ENCODE results near the gene PRSS33.

Gene PRSS33

DNA sequence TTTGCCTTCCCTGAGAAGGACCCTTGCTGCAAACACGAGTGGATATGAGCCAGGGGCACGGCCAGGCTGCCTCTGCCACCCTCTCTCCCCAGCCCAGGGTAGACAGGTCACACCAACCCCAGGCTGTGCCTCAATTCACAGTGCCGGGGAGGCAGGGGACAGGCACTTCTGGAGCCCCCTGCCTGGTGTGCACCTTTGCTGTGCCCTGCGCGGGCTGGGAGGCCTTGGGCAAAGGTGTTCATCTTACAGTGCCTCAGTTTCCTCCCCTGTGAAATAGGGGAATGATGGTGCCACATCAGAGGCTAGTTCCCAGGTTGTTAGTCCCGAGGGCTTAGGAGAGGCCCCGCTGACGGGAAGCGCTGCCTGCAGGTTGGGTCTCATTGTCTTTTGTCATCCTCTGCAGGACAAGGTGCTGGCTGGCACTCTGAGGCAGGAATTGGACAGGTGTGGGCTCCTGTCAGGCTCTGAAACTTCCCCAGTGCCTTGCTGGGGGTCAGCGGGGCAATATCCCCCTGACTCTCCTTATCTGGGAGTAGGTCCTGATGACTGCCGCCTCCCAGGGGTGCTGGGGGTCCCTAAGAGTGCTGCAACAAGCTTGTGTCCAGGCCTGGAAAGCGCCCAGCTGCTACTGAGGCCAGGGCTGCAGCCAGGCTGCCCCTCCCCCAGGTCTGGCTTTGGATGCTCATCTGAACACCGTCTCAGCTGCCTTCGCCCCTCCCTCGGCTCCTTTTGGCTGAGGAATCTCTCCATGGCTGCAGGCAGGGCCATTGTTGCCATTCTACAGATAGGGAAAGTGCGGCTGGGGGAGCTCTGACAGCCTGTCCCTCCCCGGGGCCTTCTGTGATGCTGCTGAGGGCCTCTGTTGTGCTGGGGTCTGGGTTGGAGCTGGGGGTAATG, 32.8 kb upstream of the PRSS33 start:
- Histone ChIP-seq H3K4me3 (ENCODE audit: low read depth in 1 of 2, low read length in 2 of 2) (no peak overlapping the region), H3K9me3 (ENCODE audit: control insufficient read depth in 1 of 2, low read length in 2 of 2) (no peaks in the 10 kb centered on the region), H3K36me3 (ENCODE audit: control insufficient read depth in 1 of 2, insufficient read depth in 2 of 2, low read length in 2 of 2) (no peaks in the 10 kb centered on the region), H3K27ac (ENCODE audit: low read length) (no peak overlapping the region), H3K27me3 (ENCODE audit: low read depth, low read length) (peaks cover 4% of the 10 kb centered on the region), H3K4me1 (ENCODE audit: control insufficient read depth in 1 of 2, insufficient read depth in 2 of 2, low read length in 2 of 2) (no peaks in the 10 kb centered on the region)

DNA sequence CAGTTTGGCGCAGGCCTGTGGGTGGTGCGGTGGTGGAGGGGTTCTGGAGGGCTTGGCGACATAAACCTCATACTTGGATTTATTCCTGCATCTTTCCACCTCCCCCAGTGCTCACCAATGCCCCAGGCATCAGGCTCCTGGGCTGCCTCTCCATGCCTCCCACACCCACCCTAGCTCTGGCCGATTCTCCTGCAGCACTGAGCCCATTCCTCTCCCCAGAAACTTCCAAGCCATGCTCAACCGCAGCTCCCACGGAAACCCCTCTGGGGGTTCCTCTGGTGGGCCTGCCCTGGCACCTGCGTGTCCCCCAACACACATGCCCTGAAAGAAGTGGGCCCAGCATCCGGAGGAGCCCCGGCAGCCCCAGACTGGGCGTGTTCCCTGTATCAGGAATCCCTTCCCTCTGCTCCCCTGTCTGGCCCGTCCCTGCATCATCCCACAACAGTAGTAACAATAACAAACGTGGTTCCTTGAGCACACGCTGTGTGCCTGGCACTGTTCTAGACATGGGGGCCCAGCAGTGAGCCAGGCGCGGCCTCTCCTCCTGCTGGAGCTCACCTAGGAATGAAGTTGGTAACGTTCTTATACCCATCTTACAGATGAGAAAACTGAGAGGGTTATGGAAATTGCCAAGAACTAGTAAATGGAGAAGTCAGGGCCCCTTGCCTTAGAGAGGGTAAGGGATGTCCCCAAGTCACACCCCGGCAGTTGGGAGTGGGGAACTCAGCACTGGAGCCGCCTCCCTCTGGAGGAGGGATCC, 32.0 kb upstream of the PRSS33 start:
- H3K27me3 ChIP-seq (ENCODE audit: low read depth, low read length) = peaks cover 4% of the 10 kb centered on the region
- no peak overlapping the region for H3K27ac ChIP-seq (ENCODE audit: low read length)
- no peaks in the 10 kb centered on the region for H3K36me3 ChIP-seq (ENCODE audit: control insufficient read depth in 1 of 2, insufficient read depth in 2 of 2, low read length in 2 of 2)

DNA sequence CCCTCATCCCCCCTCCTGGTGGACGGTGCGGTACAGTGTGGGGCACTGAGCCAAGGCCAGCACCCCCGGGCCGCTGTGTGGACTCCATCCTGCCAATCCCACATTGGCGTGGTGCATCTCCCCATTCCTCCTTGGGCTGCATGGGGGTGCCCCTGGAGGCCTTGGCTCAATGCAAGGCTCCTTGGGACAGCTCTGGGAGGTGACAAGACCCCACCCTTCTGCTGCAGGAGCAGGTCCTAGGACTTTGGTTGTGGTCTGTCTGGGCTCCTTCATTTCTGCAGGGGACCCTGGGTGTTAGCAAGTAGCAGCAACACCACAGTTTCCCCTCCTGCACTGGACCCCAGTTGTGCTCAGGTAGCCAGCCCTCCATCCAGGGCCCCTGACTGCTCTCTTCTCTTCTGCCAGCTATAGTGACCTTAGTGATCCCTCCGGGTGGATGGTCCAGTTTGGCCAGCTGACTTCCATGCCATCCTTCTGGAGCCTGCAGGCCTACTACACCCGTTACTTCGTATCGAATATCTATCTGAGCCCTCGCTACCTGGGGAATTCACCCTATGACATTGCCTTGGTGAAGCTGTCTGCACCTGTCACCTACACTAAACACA, 31.0 kb upstream of the PRSS33 start:
- Histone ChIP-seq H3K4me3 (ENCODE audit: low read depth in 1 of 2, low read length in 2 of 2) (no peak overlapping the region), H3K9me3 (ENCODE audit: control insufficient read depth in 1 of 2, low read length in 2 of 2) (no peaks in the 10 kb centered on the region)

More for the DNA sequence above, 32.0 kb upstream of the PRSS33 start:
- H3K4me3 ChIP-seq (ENCODE audit: low read depth in 1 of 2, low read length in 2 of 2) = no peak overlapping the region
- H3K9me3 ChIP-seq (ENCODE audit: control insufficient read depth in 1 of 2, low read length in 2 of 2) = no peaks in the 10 kb centered on the region
- H3K4me1 ChIP-seq (ENCODE audit: control insufficient read depth in 1 of 2, insufficient read depth in 2 of 2, low read length in 2 of 2) = no peaks in the 10 kb centered on the region

DNA sequence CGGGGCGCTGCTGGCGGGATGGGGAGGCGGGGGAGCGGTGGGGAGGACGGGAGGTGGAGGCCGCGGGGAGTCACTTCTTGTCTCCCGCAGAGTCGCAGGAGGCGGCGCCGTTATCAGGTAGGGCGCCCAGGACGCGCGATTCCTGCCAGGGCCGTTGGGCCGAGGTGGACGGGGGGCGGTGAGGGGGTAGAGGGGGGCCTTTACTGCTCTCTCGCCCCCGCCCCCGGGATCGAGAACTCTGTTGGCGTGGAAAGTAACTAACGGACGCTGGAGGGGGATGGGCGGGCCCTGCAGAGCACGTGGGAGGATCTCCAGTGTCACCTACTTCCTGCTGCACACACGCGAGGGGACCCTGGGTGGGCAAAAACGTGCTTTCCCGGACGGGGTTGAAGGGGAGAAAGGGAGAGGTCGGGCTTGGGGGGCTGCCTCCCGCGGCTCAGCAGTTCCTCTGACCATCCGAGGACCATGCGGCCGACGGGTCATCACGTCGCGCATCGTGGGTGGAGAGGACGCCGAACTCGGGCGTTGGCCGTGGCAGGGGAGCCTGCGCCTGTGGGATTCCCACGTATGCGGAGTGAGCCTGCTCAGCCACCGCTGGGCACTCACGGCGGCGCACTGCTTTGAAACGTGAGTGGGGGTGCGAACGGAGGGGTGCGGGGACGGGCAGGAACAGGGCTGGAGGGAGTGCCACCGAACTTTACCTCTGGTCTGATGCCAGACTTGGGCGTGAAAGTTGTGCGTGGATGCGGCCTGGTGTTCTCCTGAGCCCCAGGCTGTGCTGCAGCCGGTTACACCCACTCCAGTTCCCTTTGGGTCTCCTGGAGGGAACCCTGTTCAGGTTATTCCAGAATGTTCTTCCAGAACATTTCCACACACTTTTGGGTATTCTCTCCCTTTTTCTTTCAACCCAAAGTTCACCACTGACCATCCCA, 30.2 kb upstream of the PRSS33 start:
- peaks cover 4% of the 10 kb centered on the region for H3K27me3 ChIP-seq (ENCODE audit: low read depth, low read length)
- H3K36me3 ChIP-seq (ENCODE audit: control insufficient read depth in 1 of 2, insufficient read depth in 2 of 2, low read length in 2 of 2) = no peaks in the 10 kb centered on the region
- no peak overlapping the region for H3K4me3 ChIP-seq (ENCODE audit: low read depth in 1 of 2, low read length in 2 of 2)
- H3K9me3 ChIP-seq (ENCODE audit: control insufficient read depth in 1 of 2, low read length in 2 of 2) = no peaks in the 10 kb centered on the region
- no peaks in the 10 kb centered on the region for H3K4me1 ChIP-seq (ENCODE audit: control insufficient read depth in 1 of 2, insufficient read depth in 2 of 2, low read length in 2 of 2)
- no peak overlapping the region for H3K27ac ChIP-seq (ENCODE audit: low read length)

More for the DNA sequence above, 31.0 kb upstream of the PRSS33 start:
- H3K36me3 ChIP-seq (ENCODE audit: control insufficient read depth in 1 of 2, insufficient read depth in 2 of 2, low read length in 2 of 2) = no peaks in the 10 kb centered on the region
- H3K4me1 ChIP-seq (ENCODE audit: control insufficient read depth in 1 of 2, insufficient read depth in 2 of 2, low read length in 2 of 2) = no peaks in the 10 kb centered on the region
- no peak overlapping the region for H3K27ac ChIP-seq (ENCODE audit: low read length)
- H3K27me3 ChIP-seq (ENCODE audit: low read depth, low read length) = peaks cover 4% of the 10 kb centered on the region

DNA sequence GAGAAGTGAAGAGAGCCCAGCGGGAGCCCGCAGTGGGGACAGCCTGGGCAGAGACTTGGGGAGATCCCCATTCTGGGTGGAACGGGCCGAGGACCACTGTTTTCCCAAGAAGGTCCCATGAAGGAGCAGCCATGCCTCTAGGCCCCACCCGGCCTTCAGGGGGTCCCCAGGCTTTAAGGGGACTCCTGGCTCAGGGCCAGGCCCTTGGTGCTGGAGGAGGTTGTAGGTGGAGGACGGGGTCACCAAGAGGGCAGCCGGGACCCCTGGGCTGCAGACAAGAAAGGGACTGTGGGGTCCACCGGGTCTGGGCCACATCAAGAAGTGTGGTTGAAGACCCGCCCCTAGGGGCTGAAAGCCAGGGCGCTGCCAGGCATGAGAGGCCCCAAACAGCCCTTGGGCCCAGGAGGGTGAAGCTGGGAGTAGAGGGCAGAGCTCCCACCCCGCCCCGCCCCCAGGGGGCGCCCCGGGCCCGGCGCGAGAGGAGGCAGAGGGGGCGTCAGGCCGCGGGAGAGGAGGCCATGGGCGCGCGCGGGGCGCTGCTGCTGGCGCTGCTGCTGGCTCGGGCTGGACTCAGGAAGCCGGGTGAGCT, 29.5 kb upstream of the PRSS33 start, which contains the start of gene PRSS21:
TSS of gene PRSS21 (plus strand) at position 487 of the 589 bp plus-strand sequence. CDS start at position 519, 32 bp downstream.
- Histone ChIP-seq H3K4me3 (ENCODE audit: low read depth in 1 of 2, low read length in 2 of 2) (no peak within 1 kb of the TSS), H3K4me1 (ENCODE audit: control insufficient read depth in 1 of 2, insufficient read depth in 2 of 2, low read length in 2 of 2) (no peaks in the 10 kb centered on the region), H3K27ac (ENCODE audit: low read length) (no peak within 1 kb of the TSS), H3K36me3 (ENCODE audit: control insufficient read depth in 1 of 2, insufficient read depth in 2 of 2, low read length in 2 of 2) (no peaks in the 10 kb centered on the region), H3K9me3 (ENCODE audit: control insufficient read depth in 1 of 2, low read length in 2 of 2) (no peaks in the 10 kb centered on the region), H3K27me3 (ENCODE audit: low read depth, low read length) (peaks cover 4% of the 10 kb centered on the region)

DNA sequence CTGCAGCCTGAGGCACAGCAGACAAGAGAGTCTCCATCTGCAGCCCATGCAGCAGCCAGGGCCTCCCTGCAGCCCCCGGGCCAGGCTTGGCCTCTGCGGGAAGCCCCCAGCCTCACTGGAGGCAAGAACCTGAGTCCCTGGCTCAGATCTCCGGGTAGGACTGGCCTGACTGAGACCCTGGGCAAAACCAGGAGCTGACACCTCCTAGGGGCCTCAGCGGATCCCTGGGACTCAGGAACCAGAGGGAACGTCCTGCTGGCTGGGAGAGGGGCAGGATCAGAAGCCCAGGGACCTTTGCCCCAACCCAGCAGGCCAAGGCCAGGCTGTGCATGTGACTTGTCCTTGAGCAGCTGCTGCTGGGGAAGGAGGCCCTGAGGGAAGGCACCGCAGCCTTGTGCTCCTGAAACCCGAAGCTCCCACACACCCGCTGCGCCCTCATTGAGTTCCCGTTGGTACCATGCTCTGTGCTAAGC, 28.0 kb upstream of the PRSS33 start:
- no peak overlapping the region for H3K27ac ChIP-seq (ENCODE audit: low read length)
- no peaks in the 10 kb centered on the region for H3K9me3 ChIP-seq (ENCODE audit: control insufficient read depth in 1 of 2, low read length in 2 of 2)
- peaks cover 4% of the 10 kb centered on the region for H3K27me3 ChIP-seq (ENCODE audit: low read depth, low read length)
- no peaks in the 10 kb centered on the region for H3K36me3 ChIP-seq (ENCODE audit: control insufficient read depth in 1 of 2, insufficient read depth in 2 of 2, low read length in 2 of 2)
- H3K4me3 ChIP-seq (ENCODE audit: low read depth in 1 of 2, low read length in 2 of 2) = no peak overlapping the region
- no peaks in the 10 kb centered on the region for H3K4me1 ChIP-seq (ENCODE audit: control insufficient read depth in 1 of 2, insufficient read depth in 2 of 2, low read length in 2 of 2)

DNA sequence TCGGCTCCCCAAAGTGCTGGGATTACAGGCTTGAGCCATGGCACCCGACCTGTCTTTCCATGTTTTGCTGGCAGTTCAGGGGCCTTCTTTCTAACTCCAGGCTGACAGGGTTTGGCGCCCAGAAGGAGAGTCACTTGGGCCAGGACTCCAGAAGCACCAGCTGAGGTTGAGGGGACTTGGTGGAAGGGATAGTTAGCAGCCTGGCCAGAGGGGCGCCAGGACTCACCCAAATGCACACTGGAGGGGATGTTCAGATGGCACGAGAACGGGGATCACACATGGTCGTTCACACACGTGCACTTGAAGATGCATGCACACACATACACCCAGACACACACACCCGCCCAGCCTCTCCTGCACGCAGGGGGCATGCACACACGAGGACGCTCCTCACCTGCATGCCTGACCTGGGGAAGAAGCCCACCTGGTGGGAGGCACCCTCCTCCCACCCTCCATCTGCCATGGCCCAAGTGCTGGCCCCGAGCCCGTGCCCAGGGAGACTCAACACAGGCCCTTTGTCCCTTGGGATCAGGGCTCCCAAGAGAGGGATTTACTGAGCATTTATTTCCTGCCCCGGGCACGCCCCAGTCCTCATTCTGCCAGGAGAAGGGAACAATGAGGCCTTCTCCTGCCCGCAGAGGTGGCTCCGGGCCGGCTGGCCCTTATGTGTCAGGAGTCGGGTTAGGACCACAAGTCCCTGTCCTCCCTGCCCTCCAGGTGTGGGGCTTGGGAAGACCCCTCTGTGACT, 27.4 kb upstream of the PRSS33 start:
- Histone ChIP-seq H3K36me3 (ENCODE audit: control insufficient read depth in 1 of 2, insufficient read depth in 2 of 2, low read length in 2 of 2) (no peaks in the 10 kb centered on the region), H3K27ac (ENCODE audit: low read length) (no peak overlapping the region), H3K9me3 (ENCODE audit: control insufficient read depth in 1 of 2, low read length in 2 of 2) (no peaks in the 10 kb centered on the region), H3K27me3 (ENCODE audit: low read depth, low read length) (peaks cover 4% of the 10 kb centered on the region), H3K4me1 (ENCODE audit: control insufficient read depth in 1 of 2, insufficient read depth in 2 of 2, low read length in 2 of 2) (no peaks in the 10 kb centered on the region), H3K4me3 (ENCODE audit: low read depth in 1 of 2, low read length in 2 of 2) (no peak overlapping the region)

DNA sequence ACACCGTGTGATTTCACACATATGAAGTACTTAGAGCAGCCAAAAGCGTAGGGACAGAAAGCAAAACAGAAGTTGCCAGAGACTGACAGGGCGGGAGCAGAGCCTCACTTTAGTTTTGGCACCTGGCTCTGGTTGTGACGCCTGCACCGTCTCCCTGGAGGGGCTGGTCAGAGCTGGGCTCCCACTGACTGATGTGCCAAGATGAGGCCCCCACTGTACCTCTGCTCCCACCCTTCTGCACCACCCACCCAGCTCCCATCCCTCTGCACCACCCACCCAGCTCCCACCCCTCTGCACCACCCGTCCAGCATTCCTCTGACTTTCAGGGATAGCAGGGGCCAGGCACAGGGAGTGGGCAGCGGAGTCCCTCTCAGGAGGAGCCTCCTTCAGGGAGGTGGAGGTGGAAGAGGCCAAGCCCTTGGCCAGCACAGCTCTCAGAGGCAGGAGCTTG, 26.4 kb upstream of the PRSS33 start:
- Histone ChIP-seq H3K4me1 (ENCODE audit: control insufficient read depth in 1 of 2, insufficient read depth in 2 of 2, low read length in 2 of 2) (no peaks in the 10 kb centered on the region), H3K4me3 (ENCODE audit: low read depth in 1 of 2, low read length in 2 of 2) (no peak overlapping the region), H3K36me3 (ENCODE audit: control insufficient read depth in 1 of 2, insufficient read depth in 2 of 2, low read length in 2 of 2) (no peaks in the 10 kb centered on the region), H3K27ac (ENCODE audit: low read length) (no peak overlapping the region), H3K27me3 (ENCODE audit: low read depth, low read length) (peaks cover 4% of the 10 kb centered on the region), H3K9me3 (ENCODE audit: control insufficient read depth in 1 of 2, low read length in 2 of 2) (no peaks in the 10 kb centered on the region)

DNA sequence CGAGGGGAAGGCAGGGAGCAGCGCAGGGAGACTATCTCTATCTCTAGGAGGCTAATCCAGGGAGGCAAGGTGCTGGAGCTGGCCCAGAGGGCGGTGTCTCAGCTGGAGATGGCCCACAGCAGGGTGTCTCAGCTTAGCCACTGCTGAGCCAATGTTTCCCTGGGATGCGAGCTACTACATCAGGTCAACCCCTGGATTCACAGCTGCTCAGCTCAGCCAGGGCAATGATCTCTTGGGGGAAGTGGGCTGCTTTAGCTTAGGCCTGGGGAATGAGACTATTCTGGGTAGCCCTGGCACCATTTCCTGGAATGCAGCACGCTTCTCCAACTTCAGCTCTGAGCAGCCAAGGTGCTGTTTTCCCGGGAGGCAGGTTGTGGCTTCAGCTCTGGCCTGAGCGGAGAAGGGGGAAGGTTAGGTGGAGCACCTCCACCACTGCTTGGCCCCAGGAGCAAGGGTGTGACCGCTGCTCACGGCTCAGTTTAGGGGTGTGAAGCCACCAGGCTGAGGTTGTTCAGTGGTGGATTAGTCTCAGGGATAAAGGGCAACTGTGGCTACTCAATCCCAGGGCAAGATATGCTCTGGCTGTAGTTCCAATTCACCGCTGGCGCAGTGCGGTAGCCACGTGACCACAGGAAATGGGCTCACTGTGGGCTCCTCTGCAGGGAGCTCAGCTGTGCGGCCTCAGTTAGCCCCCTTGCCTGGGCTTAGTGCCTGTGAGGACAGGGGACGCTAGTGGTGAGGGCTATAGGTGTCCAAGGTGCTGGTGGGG, 24.5 kb upstream of the PRSS33 start:
- Histone ChIP-seq H3K4me1 (ENCODE audit: control insufficient read depth in 1 of 2, insufficient read depth in 2 of 2, low read length in 2 of 2) (no peaks in the 10 kb centered on the region), H3K9me3 (ENCODE audit: control insufficient read depth in 1 of 2, low read length in 2 of 2) (no peaks in the 10 kb centered on the region), H3K27me3 (ENCODE audit: low read depth, low read length) (peaks cover 4% of the 10 kb centered on the region), H3K27ac (ENCODE audit: low read length) (no peak overlapping the region), H3K4me3 (ENCODE audit: low read depth in 1 of 2, low read length in 2 of 2) (no peak overlapping the region), H3K36me3 (ENCODE audit: control insufficient read depth in 1 of 2, insufficient read depth in 2 of 2, low read length in 2 of 2) (no peaks in the 10 kb centered on the region)

Data from muscle layer of duodenum (tissue), 2 donors.